ENCODE results near the gene PLCL2.

DNA sequence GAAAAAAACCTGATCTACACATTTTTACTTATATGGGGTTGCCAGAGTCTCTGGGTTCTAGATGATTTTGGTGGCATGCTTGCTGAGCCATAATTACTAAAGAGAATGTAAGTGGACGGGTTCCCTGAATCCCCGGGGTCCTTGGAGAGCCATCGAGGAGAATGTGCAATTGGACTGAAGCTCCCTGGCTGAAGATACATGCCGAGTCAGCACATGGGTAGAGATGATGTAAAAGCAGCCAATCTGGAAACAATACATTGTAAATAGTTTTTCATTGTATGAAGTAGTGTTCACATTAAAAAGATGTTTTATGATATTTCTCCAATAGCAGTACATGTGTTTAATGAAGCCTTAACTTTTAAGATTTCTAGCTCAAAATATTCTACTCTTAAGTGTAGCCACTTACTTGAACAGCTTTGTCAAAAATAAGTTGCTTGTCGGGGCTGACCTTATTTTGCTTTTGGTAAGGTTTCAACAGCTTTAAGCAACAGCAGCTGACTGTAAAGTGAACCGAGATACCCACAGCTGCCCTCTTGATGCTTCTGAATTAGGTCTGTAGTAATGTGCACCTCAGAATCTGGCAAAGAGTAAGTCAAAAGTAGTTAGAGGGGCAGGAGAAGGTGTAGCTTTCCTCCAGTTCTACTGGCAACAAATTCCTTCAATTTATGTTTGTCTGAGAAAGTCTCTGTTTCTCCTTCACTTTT, 205.7 kb downstream of the PLCL2 start:
- TF ChIP-seq, protein P1, sequence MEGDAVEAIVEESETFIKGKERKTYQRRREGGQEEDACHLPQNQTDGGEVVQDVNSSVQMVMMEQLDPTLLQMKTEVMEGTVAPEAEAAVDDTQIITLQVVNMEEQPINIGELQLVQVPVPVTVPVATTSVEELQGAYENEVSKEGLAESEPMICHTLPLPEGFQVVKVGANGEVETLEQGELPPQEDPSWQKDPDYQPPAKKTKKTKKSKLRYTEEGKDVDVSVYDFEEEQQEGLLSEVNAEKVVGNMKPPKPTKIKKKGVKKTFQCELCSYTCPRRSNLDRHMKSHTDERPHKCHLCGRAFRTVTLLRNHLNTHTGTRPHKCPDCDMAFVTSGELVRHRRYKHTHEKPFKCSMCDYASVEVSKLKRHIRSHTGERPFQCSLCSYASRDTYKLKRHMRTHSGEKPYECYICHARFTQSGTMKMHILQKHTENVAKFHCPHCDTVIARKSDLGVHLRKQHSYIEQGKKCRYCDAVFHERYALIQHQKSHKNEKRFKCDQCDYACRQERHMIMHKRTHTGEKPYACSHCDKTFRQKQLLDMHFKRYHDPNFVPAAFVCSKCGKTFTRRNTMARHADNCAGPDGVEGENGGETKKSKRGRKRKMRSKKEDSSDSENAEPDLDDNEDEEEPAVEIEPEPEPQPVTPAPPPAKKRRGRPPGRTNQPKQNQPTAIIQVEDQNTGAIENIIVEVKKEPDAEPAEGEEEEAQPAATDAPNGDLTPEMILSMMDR (IDR thresholded peaks at IDR 0.05; ENCODE audit: low read depth, low read length, poor library complexity, severe bottlenecking) = no peak
- TF ChIP-seq EZH2phosphoT487 (IDR thresholded peaks at IDR 0.05; ENCODE audit: borderline replicate concordance, low read length) = no peak
